Neural cell (in vitro differentiated cells): ENCODE data around the gene SKA2. TPM values are rescaled to one million over a fixed set of nuclear protein-coding genes. Genes with fewer than 3 reads are reported as not detected.

Experiments used
- H2AFZ ChIP-seq: fragments of 200-600, 300-800 bp; sonication (generic), shearing (Covaris generic); 2 replicates; pipeline ENCODE4 v1.6.0; 2014; ENCODE audit warnings: low read depth, mild to moderate bottlenecking, antibody characterized with exemption, low read length, moderate library complexity
- H3F3A ChIP-seq: fragments of 200-600 bp; shearing (Covaris generic); 2 replicates; pipeline ENCODE4 v1.6.1; 2016; ENCODE audit warnings: mild to moderate bottlenecking, moderate library complexity, mixed read lengths, antibody characterized with exemption, low read length; ENCODE audit not compliant: insufficient read depth, poor library complexity, severe bottlenecking
- H3K27ac ChIP-seq: fragments of 200-600, 300-800 bp; sonication (generic), shearing (Covaris generic); 2 replicates; pipeline ENCODE4 v1.5.1; 2014; ENCODE audit warnings: mild to moderate bottlenecking, low read length, moderate library complexity
- H3K27me3 ChIP-seq: fragments of 300-800, 200-600 bp; sonication (generic), shearing (Covaris generic); 2 replicates; pipeline ENCODE4 v1.6.0; 2014; ENCODE audit warnings: mild to moderate bottlenecking, low read depth, low read length, moderate library complexity; ENCODE audit not compliant: insufficient read depth
- H3K36me3 ChIP-seq: fragments of 300-800, 200-600 bp; sonication (generic), shearing (Covaris generic); 2 replicates; pipeline ENCODE4 v1.5.1; 2014; ENCODE audit warnings: mild to moderate bottlenecking, antibody characterized with exemption, low read length, moderate library complexity; ENCODE audit not compliant: insufficient read depth
- H3K4me2 ChIP-seq: fragments of 300-800, 200-600 bp; sonication (generic), shearing (Covaris generic); 2 replicates; pipeline ENCODE4 v1.6.0; 2014; ENCODE audit warnings: mild to moderate bottlenecking, low read length
- H3K4me3 ChIP-seq: fragments of 300-800, 200-600 bp; sonication (generic), shearing (Covaris generic); 2 replicates; pipeline ENCODE4 v1.5.1; 2014; ENCODE audit warnings: mild to moderate bottlenecking, low read length, moderate library complexity
- H3K79me2 ChIP-seq: fragments of 200-600 bp; shearing (Covaris generic); replicated peaks from 2 replicates; pipeline ENCODE4 v1.6.0; 2014; ENCODE audit warnings: mild to moderate bottlenecking, low read length, moderate library complexity; ENCODE audit not compliant: insufficient read depth
- H3K9ac ChIP-seq: fragments of 300-800, 200-600 bp; sonication (generic), shearing (Covaris generic); 2 replicates; pipeline ENCODE4 v1.6.1; 2016; ENCODE audit warnings: mild to moderate bottlenecking, low read length, mixed read lengths
- H3K9me2 ChIP-seq: fragments of 200-600 bp; shearing (Covaris generic); 2 replicates; pipeline ENCODE4 v1.6.1; 2016; ENCODE audit warnings: mild to moderate bottlenecking, low read length, mixed read lengths; ENCODE audit not compliant: insufficient read depth
- H3K9me3 ChIP-seq: fragments of 200-600, 300-800 bp; sonication (generic), shearing (Covaris generic); 2 replicates; pipeline ENCODE4 v1.6.1; 2016; ENCODE audit warnings: mild to moderate bottlenecking, mixed run types, low read length, moderate library complexity, mixed read lengths
- H4K20me1 ChIP-seq: fragments of 200-600 bp; shearing (Covaris generic); 2 replicates; pipeline ENCODE4 v1.6.1; 2016; ENCODE audit warnings: mild to moderate bottlenecking, mixed run types; ENCODE audit not compliant: insufficient read depth
- EP300 ChIP-seq: fragments of 450-650 bp; conservative IDR thresholded peaks from 2 replicates; pipeline ENCODE4 v1.6.1; 2014; ENCODE audit warnings: antibody characterized with exemption, mild to moderate bottlenecking, moderate library complexity; ENCODE audit not compliant: poor library complexity, severe bottlenecking
- EZH2 ChIP-seq: fragments of 200-600, 300-800 bp; shearing (Covaris generic), sonication (generic); IDR thresholded peaks from 2 replicates; pipeline ENCODE4 v1.6.1; 2014; ENCODE audit warnings: antibody characterized with exemption, low read length, borderline replicate concordance, mild to moderate bottlenecking; ENCODE audit not compliant: insufficient read depth, poor library complexity, severe bottlenecking
- MXI1 ChIP-seq: fragments of 450-650 bp; conservative IDR thresholded peaks from 2 replicates; pipeline ENCODE4 v1.6.1; 2014; ENCODE audit warnings: antibody characterized with exemption, mild to moderate bottlenecking; ENCODE audit not compliant: poor library complexity, severe bottlenecking
- POLR2AphosphoS5 ChIP-seq: IDR thresholded peaks from 2 replicates; pipeline ENCODE4 v1.6.1; 2012
- RAD21 ChIP-seq: fragments of 450-650 bp; conservative IDR thresholded peaks from 2 replicates; pipeline ENCODE4 v1.6.1; 2014; ENCODE audit warnings: antibody characterized with exemption, mild to moderate bottlenecking, moderate library complexity
- SMC3 ChIP-seq: fragments of 450-650 bp; conservative IDR thresholded peaks from 2 replicates; pipeline ENCODE4 v1.6.1; 2014; ENCODE audit warnings: antibody characterized with exemption, mild to moderate bottlenecking, moderate library complexity; ENCODE audit not compliant: poor library complexity
- TAF1 ChIP-seq: IDR thresholded peaks from 2 replicates; pipeline ENCODE4 v1.6.1; 2012; ENCODE audit warnings: low read depth
- polyA plus RNA-seq: library from polyadenylated mRNA; depleted of rRNA; stranded (reverse); fragments of >200 nt; gene quantifications from 2 replicates; pipeline ENCODE4 v1.2.3, GENCODE V29; 2014
- TF ChIP-seq, protein P1 (sequence below): IDR thresholded peaks from 2 replicates; pipeline ENCODE4 v1.6.1; 2012; ENCODE audit warnings: borderline replicate concordance
- TF ChIP-seq, protein P2 (sequence below): fragments of 450-650 bp; IDR thresholded peaks from 2 replicates; pipeline ENCODE4 v1.5.1; 2014; ENCODE audit warnings: antibody characterized with exemption, mild to moderate bottlenecking, moderate library complexity; ENCODE audit not compliant: poor library complexity, severe bottlenecking

SKA2 gene
- polyA plus RNA-seq, 1 donor from 2014 or later = 336 TPM

GRCh38 chr17:59124665-59125064 lies 30.3 kb downstream of the SKA2 start:
- no peaks in the 10 kb centered on the region for H3K36me3 ChIP-seq
- H3K9me3 ChIP-seq = no peaks in the 10 kb centered on the region
- no peak overlapping the region for H3K4me3 ChIP-seq
- no peaks in the 10 kb centered on the region for H3K9me2 ChIP-seq
- no peak overlapping the region for H3K9ac ChIP-seq
- H3F3A ChIP-seq = no peaks in the 10 kb centered on the region
- TF ChIP-seq EP300 = no peak
- TF ChIP-seq POLR2AphosphoS5 = no peak
- H3K27me3 ChIP-seq = no peaks in the 10 kb centered on the region
- no peaks in the 10 kb centered on the region for H4K20me1 ChIP-seq
- peaks cover 10% of the 10 kb centered on the region for H3K79me2 ChIP-seq
- H3K27ac ChIP-seq = no peak overlapping the region
- no peak overlapping the region for H2AFZ ChIP-seq
- H3K4me2 ChIP-seq = no peak overlapping the region

DNA sequence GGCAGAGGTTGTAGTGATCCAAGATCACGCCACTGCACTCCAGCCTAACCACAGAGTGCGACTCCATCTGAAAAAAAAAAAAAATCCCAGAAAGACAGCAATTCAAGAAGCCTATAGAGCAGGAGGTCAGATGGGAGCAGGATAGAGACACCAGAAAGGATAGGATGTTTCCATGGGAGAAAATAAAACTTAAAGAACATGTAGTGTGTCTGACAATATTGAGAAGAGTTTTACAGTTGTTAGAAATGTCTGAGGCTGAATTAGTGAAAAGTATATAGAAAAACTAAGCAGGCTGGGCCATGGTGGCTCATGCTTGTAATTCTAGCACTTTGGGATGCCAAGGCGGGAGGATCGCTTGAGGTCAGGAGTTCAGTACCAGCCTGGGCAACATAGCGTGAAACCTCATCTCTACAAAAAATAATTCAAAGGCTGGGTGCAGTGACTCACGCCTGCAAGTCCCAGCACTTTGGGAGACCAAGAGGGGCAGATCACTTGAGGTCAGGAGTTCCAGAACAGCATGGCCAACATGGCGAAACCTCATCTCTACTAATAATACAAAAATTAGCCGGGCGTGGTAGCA lies 33.0 kb downstream of the SKA2 start:
- Histone ChIP-seq H4K20me1 (no peaks in the 10 kb centered on the region), H3K4me3 (no peak overlapping the region), H3K9me2 (no peaks in the 10 kb centered on the region), H3K4me2 (no peak overlapping the region), H3K9ac (no peak overlapping the region), H3F3A (no peaks in the 10 kb centered on the region), H3K9me3 (no peaks in the 10 kb centered on the region), H2AFZ (no peak overlapping the region), H3K27ac (no peak overlapping the region), H3K27me3 (no peaks in the 10 kb centered on the region), H3K36me3 (no peaks in the 10 kb centered on the region), H3K79me2 (peaks cover 15% of the 10 kb centered on the region)
- no peak for TF ChIP-seq TAF1
- no peak for TF ChIP-seq MXI1
- TF ChIP-seq RAD21 = no peak
- TF ChIP-seq EP300 = no peak
- TF ChIP-seq, protein P1, sequence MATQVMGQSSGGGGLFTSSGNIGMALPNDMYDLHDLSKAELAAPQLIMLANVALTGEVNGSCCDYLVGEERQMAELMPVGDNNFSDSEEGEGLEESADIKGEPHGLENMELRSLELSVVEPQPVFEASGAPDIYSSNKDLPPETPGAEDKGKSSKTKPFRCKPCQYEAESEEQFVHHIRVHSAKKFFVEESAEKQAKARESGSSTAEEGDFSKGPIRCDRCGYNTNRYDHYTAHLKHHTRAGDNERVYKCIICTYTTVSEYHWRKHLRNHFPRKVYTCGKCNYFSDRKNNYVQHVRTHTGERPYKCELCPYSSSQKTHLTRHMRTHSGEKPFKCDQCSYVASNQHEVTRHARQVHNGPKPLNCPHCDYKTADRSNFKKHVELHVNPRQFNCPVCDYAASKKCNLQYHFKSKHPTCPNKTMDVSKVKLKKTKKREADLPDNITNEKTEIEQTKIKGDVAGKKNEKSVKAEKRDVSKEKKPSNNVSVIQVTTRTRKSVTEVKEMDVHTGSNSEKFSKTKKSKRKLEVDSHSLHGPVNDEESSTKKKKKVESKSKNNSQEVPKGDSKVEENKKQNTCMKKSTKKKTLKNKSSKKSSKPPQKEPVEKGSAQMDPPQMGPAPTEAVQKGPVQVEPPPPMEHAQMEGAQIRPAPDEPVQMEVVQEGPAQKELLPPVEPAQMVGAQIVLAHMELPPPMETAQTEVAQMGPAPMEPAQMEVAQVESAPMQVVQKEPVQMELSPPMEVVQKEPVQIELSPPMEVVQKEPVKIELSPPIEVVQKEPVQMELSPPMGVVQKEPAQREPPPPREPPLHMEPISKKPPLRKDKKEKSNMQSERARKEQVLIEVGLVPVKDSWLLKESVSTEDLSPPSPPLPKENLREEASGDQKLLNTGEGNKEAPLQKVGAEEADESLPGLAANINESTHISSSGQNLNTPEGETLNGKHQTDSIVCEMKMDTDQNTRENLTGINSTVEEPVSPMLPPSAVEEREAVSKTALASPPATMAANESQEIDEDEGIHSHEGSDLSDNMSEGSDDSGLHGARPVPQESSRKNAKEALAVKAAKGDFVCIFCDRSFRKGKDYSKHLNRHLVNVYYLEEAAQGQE = no peak
- no peak for TF ChIP-seq SMC3
- TF ChIP-seq, protein P2, sequence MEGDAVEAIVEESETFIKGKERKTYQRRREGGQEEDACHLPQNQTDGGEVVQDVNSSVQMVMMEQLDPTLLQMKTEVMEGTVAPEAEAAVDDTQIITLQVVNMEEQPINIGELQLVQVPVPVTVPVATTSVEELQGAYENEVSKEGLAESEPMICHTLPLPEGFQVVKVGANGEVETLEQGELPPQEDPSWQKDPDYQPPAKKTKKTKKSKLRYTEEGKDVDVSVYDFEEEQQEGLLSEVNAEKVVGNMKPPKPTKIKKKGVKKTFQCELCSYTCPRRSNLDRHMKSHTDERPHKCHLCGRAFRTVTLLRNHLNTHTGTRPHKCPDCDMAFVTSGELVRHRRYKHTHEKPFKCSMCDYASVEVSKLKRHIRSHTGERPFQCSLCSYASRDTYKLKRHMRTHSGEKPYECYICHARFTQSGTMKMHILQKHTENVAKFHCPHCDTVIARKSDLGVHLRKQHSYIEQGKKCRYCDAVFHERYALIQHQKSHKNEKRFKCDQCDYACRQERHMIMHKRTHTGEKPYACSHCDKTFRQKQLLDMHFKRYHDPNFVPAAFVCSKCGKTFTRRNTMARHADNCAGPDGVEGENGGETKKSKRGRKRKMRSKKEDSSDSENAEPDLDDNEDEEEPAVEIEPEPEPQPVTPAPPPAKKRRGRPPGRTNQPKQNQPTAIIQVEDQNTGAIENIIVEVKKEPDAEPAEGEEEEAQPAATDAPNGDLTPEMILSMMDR = no peak

GRCh38 chr17:59115474-59115873 lies 39.5 kb downstream of the SKA2 start:
- Histone ChIP-seq H2AFZ (no peak overlapping the region), H3K4me2 (no peak overlapping the region), H3K27me3 (no peaks in the 10 kb centered on the region), H4K20me1 (no peaks in the 10 kb centered on the region), H3K9me2 (no peaks in the 10 kb centered on the region), H3K36me3 (no peaks in the 10 kb centered on the region), H3F3A (no peaks in the 10 kb centered on the region), H3K9ac (no peak overlapping the region), H3K79me2 (peaks cover 22% of the 10 kb centered on the region), H3K27ac (no peak overlapping the region), H3K4me3 (no peak overlapping the region), H3K9me3 (no peaks in the 10 kb centered on the region)
- TF ChIP-seq RAD21 (no peak), POLR2AphosphoS5 (no peak), SMC3 (no peak), TAF1 (no peak), EZH2 (no peak)
- TF ChIP-seq, protein P1 = no peak
- TF ChIP-seq, protein P2 = no peak
